Measurements from ENCODE around the gene FAM13B.

- TF ChIP-seq CTCF (IDR thresholded peaks at IDR 0.05) (no peak), POLR2A (IDR thresholded peaks at IDR 0.05) (no peak), POLR2AphosphoS5 (IDR thresholded peaks at IDR 0.05) (no peak)
Observed at GRCh38 chr5:137916923-137917322, 116.0 kb downstream of the FAM13B start.

All from suprapubic skin (tissue), 4 donors.